CD4-positive, alpha-beta T cell (primary cell): ENCODE data around the gene PEDS1. TPM values are rescaled to one million over a fixed set of nuclear protein-coding genes. Genes with fewer than 3 reads are reported as not detected.
A peak's percentile ranks its signal among the peaks of the same experiment; 100 is the strongest.

Experiments
- ATAC-seq: fragments of 200-7000 bp; cut with Tn5 transposase; one replicate; pipeline ENCODE4 v1.10.0; 2022; ENCODE audit warnings: mild to moderate bottlenecking; ENCODE audit not compliant: poor library complexity
- CTCF ChIA-PET: fragments of 350-600 bp; sonication (Branson Sonifier 250); formaldehyde crosslinking; loops from one replicate; lab custom pipeline; 2021; ENCODE audit warnings: antibody characterized with exemption, inconsistent platforms; lab: Charles Lee
- POLR2A ChIA-PET: fragments of 350-600 bp; sonication (Branson Sonifier 250); formaldehyde crosslinking; loops from one replicate; lab custom pipeline; 2021; ENCODE audit warnings: antibody characterized with exemption, inconsistent platforms; lab: Charles Lee
- DNase-seq, 14 experiments: peaks; one replicate each; pipeline ENCODE4 v3.0.0-alpha.2; 2013 to 2020; ENCODE audit warnings: mixed read lengths in 2 of 14
- H3K27ac ChIP-seq, 2 donors: one replicate each; pipeline versions ENCODE4 v1.5.1 to v1.7.0; 2013; ENCODE audit warnings: low read length in 2 of 2, low read depth in 1 of 2, mild to moderate bottlenecking in 1 of 2
- H3K27me3 ChIP-seq, 2 experiments: 1 replicate in 1 of 2; 2 replicates in 1 of 2; pipeline versions ENCODE4 v1.6.1 to v1.7.0; 2013; ENCODE audit warnings: low read length in 2 of 2, control low read depth in 1 of 2, mild to moderate bottlenecking in 1 of 2, moderate library complexity in 1 of 2; ENCODE audit not compliant: insufficient read depth in 2 of 2, control insufficient read depth in 1 of 2
- H3K36me3 ChIP-seq: one replicate; pipeline ENCODE4 v1.6.1; 2013; ENCODE audit warnings: low read length, control low read depth; ENCODE audit not compliant: insufficient read depth
- H3K4me1 ChIP-seq: one replicate; pipeline ENCODE4 v1.6.1; 2013; ENCODE audit warnings: low read length, control low read depth; ENCODE audit not compliant: insufficient read depth
- H3K4me3 ChIP-seq: one replicate; pipeline ENCODE4 v1.5.1; 2013; ENCODE audit warnings: mild to moderate bottlenecking, low read length, moderate library complexity
- H3K9me3 ChIP-seq, 2 experiments: 1 replicate in 1 of 2; 2 replicates in 1 of 2; pipeline versions ENCODE4 v1.6.1 to v1.7.0; 2013; ENCODE audit warnings: low read length in 2 of 2, mild to moderate bottlenecking in 2 of 2, control low read depth in 1 of 2, moderate library complexity in 1 of 2; ENCODE audit not compliant: control insufficient read depth in 1 of 2, insufficient read depth in 1 of 2
- H3K27ac Mint-ChIP-seq: one replicate; pipeline ENCODE4 v1.8.0; 2020; ENCODE audit warnings: mixed read lengths
- H3K27me3 Mint-ChIP-seq: one replicate; pipeline ENCODE4 v1.8.0; 2021; ENCODE audit warnings: mixed read lengths
- H3K36me3 Mint-ChIP-seq: one replicate; pipeline ENCODE4 v1.8.0; 2021; ENCODE audit warnings: low read depth, mixed read lengths
- H3K4me1 Mint-ChIP-seq: one replicate; pipeline ENCODE4 v1.8.0; 2021; ENCODE audit warnings: low read depth, mixed read lengths
- H3K4me3 Mint-ChIP-seq: one replicate; pipeline ENCODE4 v1.8.0; 2020; ENCODE audit warnings: mild to moderate bottlenecking, mixed read lengths
- H3K9me3 Mint-ChIP-seq: one replicate; pipeline ENCODE4 v1.8.0; 2020; ENCODE audit warnings: mixed read lengths
- CTCF ChIP-seq: fragments of 200-600 bp; IDR thresholded peaks from one replicate; pipeline ENCODE4 v1.8.0; 2022; ENCODE audit warnings: antibody characterized with exemption, mild to moderate bottlenecking
- intact Hi-C, 2 experiments: fragments of 100-400 bp; cut with DNase I in 1 of 2; cut with micrococcal nuclease in 1 of 2; formaldehyde crosslinking; loops; one replicate each; pipeline versions ENCODE4 v1.15.1 to v1.9.0; 2023 to 2025; cut with DNase I, micrococcal nuclease
- total RNA-seq, 174 experiments: library from RNA in 2 of 174; stranded (reverse) in 2 of 174; gene quantifications; one replicate each; pipeline ENCODE4 v1.2.3 and lab custom pipeline; 2021 to 2026

The PEDS1 gene
- total RNA-seq, 2 experiments from 2014 or later: 21.3 to 21.9 TPM

- ChIA-PET CTCF (no interaction called here), POLR2A (interaction anchor here (0.9 kb wide), 1 partner anchor 26 kb away, joined by 4 read pairs; no protein-coding TSS in a partner anchor)
- H3K4me1 ChIP-seq: no peaks in the 10 kb centered on the region
- no peak for TF ChIP-seq CTCF
- H3K9me3 ChIP-seq: no peaks in the 10 kb centered on the region
- H3K27me3 ChIP-seq: no peaks in the 10 kb centered on the region
- H3K27ac Mint-ChIP-seq: no peak overlapping the region
- peaks cover 89% of the 10 kb centered on the region for H3K36me3 Mint-ChIP-seq
- DNase-seq: peak in 1 of 14 experiments; percentile 5
- H3K27ac ChIP-seq: no peak overlapping the region
- H3K27me3 Mint-ChIP-seq: no peaks in the 10 kb centered on the region
- intact Hi-C loops: no loop called here
- H3K4me3 Mint-ChIP-seq: no peak overlapping the region
- peaks cover 82% of the 10 kb centered on the region for H3K36me3 ChIP-seq
- no peaks in the 10 kb centered on the region for H3K9me3 Mint-ChIP-seq
- no peak for ATAC-seq
- H3K4me1 Mint-ChIP-seq: no peaks in the 10 kb centered on the region
- no peak overlapping the region for H3K4me3 ChIP-seq
These were observed 25.7 kb downstream of the PEDS1 start for GRCh38 chr20:50127587-50128519.

GRCh38 chr20:50126662-50127061 is 26.9 kb downstream of the PEDS1 start:
- H3K4me1 Mint-ChIP-seq: no peaks in the 10 kb centered on the region
- H3K27ac Mint-ChIP-seq: no peak overlapping the region
- H3K36me3 Mint-ChIP-seq: peaks cover 82% of the 10 kb centered on the region
- Histone ChIP-seq H3K36me3 (peaks cover 74% of the 10 kb centered on the region), H3K9me3 (no peaks in the 10 kb centered on the region), H3K27ac (no peak overlapping the region), H3K27me3 (no peaks in the 10 kb centered on the region), H3K4me3 (no peak overlapping the region), H3K4me1 (no peaks in the 10 kb centered on the region)
- DNase-seq (no peak), ATAC-seq (no peak)
- no peaks in the 10 kb centered on the region for H3K9me3 Mint-ChIP-seq
- CTCF ChIA-PET: interaction anchor here (0.7 to 7.5 kb wide), 2 partner anchors 44 to 399 kb away, joined by 3 to 174 read pairs; no protein-coding TSS in a partner anchor
- H3K4me3 Mint-ChIP-seq: no peak overlapping the region
- no peaks in the 10 kb centered on the region for H3K27me3 Mint-ChIP-seq
- intact Hi-C loops: no loop called here
- POLR2A ChIA-PET: no interaction called here
- TF ChIP-seq CTCF: no peak

GRCh38 chr20:50125279-50125678 is 28.2 kb downstream of the PEDS1 start:
- Mint-ChIP-seq H3K36me3 (peaks cover 73% of the 10 kb centered on the region), H3K4me3 (no peak overlapping the region), H3K27ac (no peak overlapping the region), H3K9me3 (no peaks in the 10 kb centered on the region), H3K27me3 (no peaks in the 10 kb centered on the region), H3K4me1 (peaks cover 8% of the 10 kb centered on the region)
- Histone ChIP-seq H3K27me3 (no peaks in the 10 kb centered on the region), H3K36me3 (peaks cover 62% of the 10 kb centered on the region), H3K4me1 (peaks cover 3% of the 10 kb centered on the region), H3K4me3 (no peak overlapping the region), H3K9me3 (no peaks in the 10 kb centered on the region), H3K27ac (no peak overlapping the region)
- no peak for DNase-seq
- ATAC-seq: no peak
- POLR2A ChIA-PET: no interaction called here
- CTCF ChIA-PET: interaction anchor here (7.5 kb wide), 1 partner anchor 45 kb away, joined by 174 read pairs; no protein-coding TSS in a partner anchor
- no peak for TF ChIP-seq CTCF
- intact Hi-C loops: no loop called here
